ENCODE data around the gene SH3RF3. TPM values are rescaled to one million over a fixed set of nuclear protein-coding genes. Genes with fewer than 3 reads are reported as not detected.

Gene SH3RF3
- total RNA-seq, 2 donors from 2014 or later: 1.4 to 17.0 TPM

DNA sequence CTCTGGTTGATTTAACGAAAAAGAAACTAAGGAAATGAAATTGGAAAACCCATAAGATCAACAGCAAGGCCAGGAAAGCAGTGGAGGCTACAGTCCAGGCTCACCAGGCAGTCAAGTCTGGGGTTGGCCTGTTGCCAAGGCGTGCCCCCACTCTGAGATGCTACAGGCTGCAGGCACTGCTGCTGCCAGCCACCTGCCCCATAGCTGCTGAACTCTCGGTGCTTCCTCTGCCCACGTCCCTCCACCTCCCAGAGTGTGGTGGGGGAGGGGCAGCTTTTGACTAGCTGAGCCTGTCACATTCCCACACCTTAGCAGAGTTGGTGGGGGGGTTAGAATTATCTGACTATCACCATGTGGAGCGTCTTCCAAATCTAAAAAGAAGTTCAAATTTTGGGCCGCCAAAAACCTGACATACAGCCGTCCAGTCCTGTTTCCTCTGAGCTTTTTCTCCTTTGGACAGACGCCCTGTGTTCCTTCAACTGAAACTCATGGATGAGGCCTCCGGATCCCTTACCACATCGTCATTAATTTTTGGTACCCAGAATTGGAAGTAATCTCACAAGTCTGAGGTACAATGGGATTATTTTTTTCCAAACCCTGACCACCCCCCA lies 3.9 kb upstream of the SH3RF3 start:
- no peaks in the 10 kb centered on the region for H3K27me3 ChIP-seq (replicated peaks; ENCODE audit: insufficient read depth)
- TF ChIP-seq POLR2A (IDR thresholded peaks at IDR 0.05) (no peak), POLR2AphosphoS5 (IDR thresholded peaks at IDR 0.05) (no peak)
- TF ChIP-seq, protein P1, sequence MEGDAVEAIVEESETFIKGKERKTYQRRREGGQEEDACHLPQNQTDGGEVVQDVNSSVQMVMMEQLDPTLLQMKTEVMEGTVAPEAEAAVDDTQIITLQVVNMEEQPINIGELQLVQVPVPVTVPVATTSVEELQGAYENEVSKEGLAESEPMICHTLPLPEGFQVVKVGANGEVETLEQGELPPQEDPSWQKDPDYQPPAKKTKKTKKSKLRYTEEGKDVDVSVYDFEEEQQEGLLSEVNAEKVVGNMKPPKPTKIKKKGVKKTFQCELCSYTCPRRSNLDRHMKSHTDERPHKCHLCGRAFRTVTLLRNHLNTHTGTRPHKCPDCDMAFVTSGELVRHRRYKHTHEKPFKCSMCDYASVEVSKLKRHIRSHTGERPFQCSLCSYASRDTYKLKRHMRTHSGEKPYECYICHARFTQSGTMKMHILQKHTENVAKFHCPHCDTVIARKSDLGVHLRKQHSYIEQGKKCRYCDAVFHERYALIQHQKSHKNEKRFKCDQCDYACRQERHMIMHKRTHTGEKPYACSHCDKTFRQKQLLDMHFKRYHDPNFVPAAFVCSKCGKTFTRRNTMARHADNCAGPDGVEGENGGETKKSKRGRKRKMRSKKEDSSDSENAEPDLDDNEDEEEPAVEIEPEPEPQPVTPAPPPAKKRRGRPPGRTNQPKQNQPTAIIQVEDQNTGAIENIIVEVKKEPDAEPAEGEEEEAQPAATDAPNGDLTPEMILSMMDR (IDR thresholded peaks at IDR 0.05): no peak
- H3K4me3 ChIP-seq: no peak overlapping the region
- H3K27ac ChIP-seq: no peak overlapping the region
- no peaks in the 10 kb centered on the region for H3K9me3 ChIP-seq
- H3K4me1 ChIP-seq (replicated peaks): no peaks in the 10 kb centered on the region
- no peak for DNase-seq (ENCODE audit: low spot score)
- H3K36me3 ChIP-seq: no peaks in the 10 kb centered on the region
- intact Hi-C loops (cut with DNase I): loop anchor here (5.0 kb wide), 1 partner anchor 62 kb away; no protein-coding TSS in a partner anchor
- 61% methylated on average over 10 of the region's 10 CpGs for WGBS

DNA sequence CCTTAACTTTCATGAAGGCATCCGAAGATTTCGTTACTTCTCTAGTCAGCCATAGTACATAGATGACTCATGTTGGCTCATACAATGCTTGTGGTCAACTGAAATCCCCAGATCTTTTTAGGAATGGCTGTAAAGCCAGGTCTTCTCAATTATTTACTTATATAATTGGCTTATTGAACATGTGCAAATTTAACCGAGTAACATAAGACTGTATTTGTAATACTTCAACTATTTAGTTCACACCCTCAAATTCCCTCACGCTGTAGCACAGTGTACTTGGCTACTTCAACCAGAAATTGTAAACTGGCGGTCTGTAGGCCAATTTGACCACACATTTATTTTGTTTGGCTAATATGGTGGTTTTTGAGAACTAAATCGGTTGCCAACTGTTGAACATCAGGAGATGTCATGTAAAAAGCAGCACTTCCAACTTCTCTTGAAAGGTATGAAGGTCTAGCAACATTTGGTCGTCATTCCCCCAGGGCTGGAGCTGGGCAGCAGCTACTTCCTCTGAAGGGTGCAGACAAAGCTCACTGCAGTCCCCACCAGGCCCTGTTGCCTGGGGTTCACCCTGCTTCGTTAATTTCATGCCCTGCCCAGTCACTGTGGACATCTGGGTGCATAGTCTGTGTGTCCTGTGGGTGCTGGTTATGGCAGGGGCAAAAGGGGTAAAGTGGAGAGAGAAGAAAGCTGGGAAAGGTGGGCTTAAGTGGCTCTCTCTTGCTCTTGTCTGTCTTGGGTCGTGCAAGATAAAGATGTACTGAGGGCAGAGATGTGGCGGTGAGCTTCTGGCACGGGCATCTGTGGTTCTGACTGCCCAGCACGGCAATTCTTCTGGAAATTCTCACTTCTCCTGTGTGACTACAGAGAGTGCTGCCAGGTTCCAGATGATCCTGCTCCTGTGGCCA lies 3.2 kb upstream of the SH3RF3 start:
- Histone ChIP-seq H3K36me3 (no peaks in the 10 kb centered on the region), H3K4me1 (replicated peaks) (no peaks in the 10 kb centered on the region), H3K4me3 (no peak overlapping the region), H3K27me3 (replicated peaks; ENCODE audit: insufficient read depth) (no peaks in the 10 kb centered on the region), H3K9me3 (no peaks in the 10 kb centered on the region), H3K27ac (no peak overlapping the region)
- no peak for TF ChIP-seq POLR2A (IDR thresholded peaks at IDR 0.05)
- TF ChIP-seq, protein P1 (IDR thresholded peaks at IDR 0.05): no peak
- TF ChIP-seq POLR2AphosphoS5 (IDR thresholded peaks at IDR 0.05): no peak
- intact Hi-C loops (cut with DNase I): loop anchor here (5.0 kb wide), 1 partner anchor 61 kb away; no protein-coding TSS in a partner anchor
- DNase-seq (ENCODE audit: low spot score): no peak
- WGBS: 70% methylated on average over 12 of the region's 12 CpGs

DNA sequence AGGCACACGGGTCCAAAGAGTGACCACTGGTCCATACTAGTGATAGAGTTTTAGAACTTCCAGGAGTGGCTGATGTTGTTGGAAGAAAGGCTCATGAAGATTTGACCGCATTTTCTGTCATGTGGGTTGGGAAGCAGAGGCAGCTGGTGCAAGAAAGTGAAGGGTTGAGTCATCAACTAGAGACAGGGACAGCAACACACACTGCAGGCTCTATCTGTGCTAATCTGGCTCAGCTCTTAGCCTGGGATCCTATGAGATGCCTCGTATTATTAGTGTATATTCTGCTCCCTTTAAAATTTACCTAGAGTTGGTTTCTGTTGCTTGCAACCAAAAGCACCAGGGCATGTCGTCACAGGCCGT lies 2.5 kb upstream of the SH3RF3 start:
- no peaks in the 10 kb centered on the region for H3K9me3 ChIP-seq
- no peaks in the 10 kb centered on the region for H3K4me1 ChIP-seq (replicated peaks)
- H3K4me3 ChIP-seq: no peak overlapping the region
- H3K27me3 ChIP-seq (replicated peaks; ENCODE audit: insufficient read depth): no peaks in the 10 kb centered on the region
- no peak overlapping the region for H3K27ac ChIP-seq
- TF ChIP-seq, protein P1 (IDR thresholded peaks at IDR 0.05): no peak
- TF ChIP-seq POLR2A (IDR thresholded peaks at IDR 0.05): no peak
- TF ChIP-seq POLR2AphosphoS5 (IDR thresholded peaks at IDR 0.05): no peak
- no peaks in the 10 kb centered on the region for H3K36me3 ChIP-seq
- DNase-seq (ENCODE audit: low spot score): no peak
- intact Hi-C loops (cut with DNase I): loop anchor here (5.0 kb wide), 1 partner anchor 61 kb away; no protein-coding TSS in a partner anchor
- 89% methylated on average over 5 of the region's 5 CpGs for WGBS

DNA sequence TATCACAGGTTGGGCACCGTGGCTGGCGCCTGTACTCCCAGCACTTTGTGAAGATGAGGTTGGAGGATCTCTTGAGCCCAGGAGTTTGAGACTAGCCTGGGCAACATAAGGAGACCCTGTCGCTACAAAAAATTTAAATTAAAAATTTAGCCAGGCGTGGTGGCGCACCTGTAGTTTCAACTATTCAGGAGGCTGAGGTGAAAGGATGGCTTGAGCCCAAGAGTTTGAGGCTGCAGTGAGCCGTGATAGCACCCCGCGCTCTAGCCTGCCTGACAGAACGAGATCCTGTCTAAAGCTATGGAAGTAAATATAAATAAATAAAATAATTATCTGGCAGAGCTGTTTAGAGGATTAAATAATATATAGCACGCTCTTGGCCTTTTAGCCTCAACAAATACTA lies 1.4 kb upstream of the SH3RF3 start:
- Histone ChIP-seq H3K4me3 (no peak overlapping the region), H3K27ac (peak overlapping the region in 1 of 2 donors; percentile 32), H3K4me1 (replicated peaks) (no peaks in the 10 kb centered on the region), H3K27me3 (replicated peaks; ENCODE audit: insufficient read depth) (no peaks in the 10 kb centered on the region), H3K36me3 (no peaks in the 10 kb centered on the region), H3K9me3 (no peaks in the 10 kb centered on the region)
- TF ChIP-seq, protein P1 (IDR thresholded peaks at IDR 0.05): no peak
- TF ChIP-seq POLR2AphosphoS5 (IDR thresholded peaks at IDR 0.05): no peak
- TF ChIP-seq POLR2A (IDR thresholded peaks at IDR 0.05): no peak
- intact Hi-C loops (cut with DNase I): loop anchor here (5.0 kb wide), 1 partner anchor 60 kb away; no protein-coding TSS in a partner anchor
- DNase-seq (ENCODE audit: low spot score): no peak
- 70% methylated on average over 10 of the region's 10 CpGs for WGBS
